ENCODE results near the gene ZNF12. TPM values are rescaled to one million over a fixed set of nuclear protein-coding genes. Genes with fewer than 3 reads are reported as not detected.
"Not testable (repeated sequence)": the region's sequence is repeated elsewhere in the genome, so short reads cannot be mapped to it uniquely, and the experiment has no call there.

The ZNF12 gene
- 10 to 100 TPM in 8 of 9 donors, 1 to 10 TPM in 1; 7.1 to 26.5 (median 22.7) TPM for total RNA-seq
- polyA plus RNA-seq = 10 to 100 TPM in 2 of 3 donors, 1 to 10 TPM in 1; 6.4 to 19.8 (median 10.5) TPM
- long read RNA-seq, donor 1, full-length matches to known transcripts = 2 of 2 reads
- long read RNA-seq, donor 1, partial matches to known transcripts = 0 of 2 reads
- long read RNA-seq, donor 1, other reads (novel, unspliced or antisense) = 0 of 2 reads
- long read RNA-seq, donor 2, full-length matches to known transcripts = 4 of 4 reads
- long read RNA-seq, donor 2, partial matches to known transcripts = 0 of 4 reads
- long read RNA-seq, donor 2, other reads (novel, unspliced or antisense) = 0 of 4 reads
- long read RNA-seq, donor 3, full-length matches to known transcripts = 6 of 6 reads
- long read RNA-seq, donor 3, partial matches to known transcripts = 0 of 6 reads
- long read RNA-seq, donor 3, other reads (novel, unspliced or antisense) = 0 of 6 reads
- long read RNA-seq, donor 4 = 0 reads
- long read RNA-seq, donor 5, full-length matches to known transcripts = 31 of 33 reads
- long read RNA-seq, donor 5, partial matches to known transcripts = 0 of 33 reads
- long read RNA-seq, donor 5, other reads (novel, unspliced or antisense) = 2 of 33 reads
- long read RNA-seq, donor 6 = 0 reads
- long read RNA-seq, donor 7, full-length matches to known transcripts = 5 of 5 reads
- long read RNA-seq, donor 7, partial matches to known transcripts = 0 of 5 reads
- long read RNA-seq, donor 7, other reads (novel, unspliced or antisense) = 0 of 5 reads
- long read RNA-seq, donor 8, full-length matches to known transcripts = 4 of 14 reads
- long read RNA-seq, donor 8, partial matches to known transcripts = 10 of 14 reads
- long read RNA-seq, donor 8, other reads (novel, unspliced or antisense) = 0 of 14 reads
- long read RNA-seq, donor 9, full-length matches to known transcripts = 1 of 1 reads
- long read RNA-seq, donor 9, partial matches to known transcripts = 0 of 1 reads
- long read RNA-seq, donor 9, other reads (novel, unspliced or antisense) = 0 of 1 reads
- long read RNA-seq, donor 10, full-length matches to known transcripts = 5 of 5 reads
- long read RNA-seq, donor 10, partial matches to known transcripts = 0 of 5 reads
- long read RNA-seq, donor 10, other reads (novel, unspliced or antisense) = 0 of 5 reads

DNA sequence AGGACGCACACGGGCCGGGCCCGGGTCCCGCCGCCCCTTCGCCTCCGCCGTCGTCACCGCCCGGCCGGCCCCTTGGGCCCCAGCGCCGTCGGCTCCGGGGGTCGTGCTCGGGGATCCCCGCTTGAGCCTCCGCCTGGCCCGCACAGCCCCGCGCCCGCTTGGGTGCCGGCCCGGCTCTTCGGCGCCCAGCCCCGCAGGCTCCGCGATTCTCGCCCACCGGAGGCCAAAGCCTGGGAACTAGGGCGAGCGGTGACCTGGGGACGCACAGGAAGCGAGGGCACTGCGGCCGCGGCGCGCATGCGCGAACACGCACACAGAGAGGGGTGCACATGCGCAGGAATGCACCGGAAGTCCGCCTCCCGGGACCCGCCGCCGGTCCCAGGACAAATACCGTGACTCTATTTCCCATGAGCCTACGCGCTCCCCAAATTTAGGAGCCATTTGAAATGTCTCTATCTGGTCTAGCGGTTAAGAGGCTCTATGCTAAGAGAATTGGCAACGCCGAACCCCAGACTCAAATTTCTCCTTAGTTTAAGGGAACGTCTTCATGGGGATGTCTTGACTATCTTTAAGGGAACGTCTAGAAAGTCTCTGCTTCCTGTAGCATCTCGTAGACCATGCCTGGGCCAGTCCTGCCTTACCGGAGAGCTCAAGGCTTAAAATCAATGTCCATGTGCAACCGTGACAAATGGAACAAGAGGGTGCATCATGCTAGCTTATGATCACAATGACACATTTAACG, at the start of gene ZNF12:
TSS of gene ZNF12 (minus strand) at position 282 of the 742 bp plus-strand sequence. CDS start 1,774 bp downstream, outside the sequence.
- peaks cover 0 to 13% of the 10 kb centered on the region in 2 donors for H3K36me3 ChIP-seq (replicated peaks in 1 of 2)
- TF ChIP-seq, protein P1, sequence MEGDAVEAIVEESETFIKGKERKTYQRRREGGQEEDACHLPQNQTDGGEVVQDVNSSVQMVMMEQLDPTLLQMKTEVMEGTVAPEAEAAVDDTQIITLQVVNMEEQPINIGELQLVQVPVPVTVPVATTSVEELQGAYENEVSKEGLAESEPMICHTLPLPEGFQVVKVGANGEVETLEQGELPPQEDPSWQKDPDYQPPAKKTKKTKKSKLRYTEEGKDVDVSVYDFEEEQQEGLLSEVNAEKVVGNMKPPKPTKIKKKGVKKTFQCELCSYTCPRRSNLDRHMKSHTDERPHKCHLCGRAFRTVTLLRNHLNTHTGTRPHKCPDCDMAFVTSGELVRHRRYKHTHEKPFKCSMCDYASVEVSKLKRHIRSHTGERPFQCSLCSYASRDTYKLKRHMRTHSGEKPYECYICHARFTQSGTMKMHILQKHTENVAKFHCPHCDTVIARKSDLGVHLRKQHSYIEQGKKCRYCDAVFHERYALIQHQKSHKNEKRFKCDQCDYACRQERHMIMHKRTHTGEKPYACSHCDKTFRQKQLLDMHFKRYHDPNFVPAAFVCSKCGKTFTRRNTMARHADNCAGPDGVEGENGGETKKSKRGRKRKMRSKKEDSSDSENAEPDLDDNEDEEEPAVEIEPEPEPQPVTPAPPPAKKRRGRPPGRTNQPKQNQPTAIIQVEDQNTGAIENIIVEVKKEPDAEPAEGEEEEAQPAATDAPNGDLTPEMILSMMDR (IDR thresholded peaks at IDR 0.05) = no peak
- peak; percentile 48 to 77 for TF ChIP-seq POLR2A (IDR thresholded peaks at IDR 0.05)
- peaks cover 2 to 13% of the 10 kb centered on the region in 2 donors for H3K4me1 ChIP-seq (replicated peaks in 1 of 2)
- peak within 1 kb of the TSS; percentile 78 to 93 (median 89) for H3K27ac ChIP-seq
- intact Hi-C loops (cut with DNase I) = no loop called here
- DNase-seq = peak; percentile 97 to 99 (median 98)
- peak within 1 kb of the TSS; percentile 73 to 98 (median 85) for H3K4me3 ChIP-seq
- H3K9me3 ChIP-seq (replicated peaks in 1 of 3) = no peaks in the 10 kb centered on the region
- H3K27me3 ChIP-seq = no peaks in the 10 kb centered on the region
- 1 to 13% (median 4%) methylated on average over 7 to 65 of the region's 65 CpGs for WGBS, 4 donors

DNA sequence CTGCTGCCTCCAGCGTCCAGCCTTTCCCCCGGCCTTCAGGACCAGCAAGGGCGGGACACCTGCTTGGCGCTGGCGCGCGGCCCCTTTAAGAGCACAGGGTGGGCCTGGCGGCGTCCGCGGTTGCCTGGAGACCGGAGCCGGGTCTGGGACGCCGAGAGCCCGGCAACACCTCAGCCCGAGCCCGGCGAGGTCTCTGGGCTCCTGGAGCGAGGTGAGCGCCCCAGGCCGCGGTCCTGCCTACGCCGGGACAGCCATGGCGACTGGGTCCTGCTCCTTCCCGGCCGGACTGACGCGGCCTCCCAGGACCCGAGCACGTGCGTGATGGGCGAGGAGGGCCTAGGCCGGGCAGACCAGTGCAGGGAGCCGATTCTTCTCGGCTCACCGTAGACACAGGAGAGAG, 47.2 kb upstream of the ZNF12 start, which contains the start of gene RSPH10B2:
TSS of gene RSPH10B2 (plus strand) at position 140 of the 400 bp plus-strand sequence. CDS start 3,575 bp downstream, outside the sequence.
- not testable (repeated sequence) for H3K27ac ChIP-seq
- WGBS, 4 donors = 0 to 15% (median 11%) methylated on average over 7 to 14 of the region's 38 CpGs; no CpG with 5 or more reads in 1 of the 4 donors

DNA sequence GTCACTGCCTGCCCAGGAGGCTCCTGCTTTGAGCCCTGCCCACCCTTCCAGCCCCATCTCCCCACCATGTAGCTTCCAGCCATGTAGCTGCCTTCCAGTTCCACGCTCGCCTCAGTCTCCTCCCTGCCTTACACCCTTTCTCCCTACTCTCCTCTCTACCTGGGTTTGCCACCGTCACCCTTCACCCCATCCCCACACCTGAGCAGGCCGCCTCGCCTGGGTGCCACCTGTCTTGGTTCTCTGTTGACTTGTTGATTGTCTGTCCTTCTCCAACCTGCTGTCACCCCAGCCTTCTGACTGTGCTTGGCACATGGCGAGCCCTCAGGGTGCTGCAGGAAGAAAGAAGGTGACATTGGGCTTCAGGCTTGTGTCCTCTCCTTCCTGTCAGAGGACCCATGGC, 43.4 kb upstream of the ZNF12 start:
- H3K27me3 ChIP-seq; DNase-seq; H3K9me3 ChIP-seq (replicated peaks in 1 of 3); intact Hi-C loops (cut with DNase I); H3K4me1 ChIP-seq (replicated peaks in 1 of 2); H3K27ac ChIP-seq; H3K36me3 ChIP-seq (replicated peaks in 1 of 2); H3K4me3 ChIP-seq: not testable (repeated sequence)
- 93 to 100% (median 96%) methylated on average over 3 to 4 of the region's 6 CpGs for WGBS, 4 donors

More for the DNA sequence above, 47.2 kb upstream of the ZNF12 start, which contains the start of gene RSPH10B2:
- DNase-seq; intact Hi-C loops (cut with DNase I); H3K9me3 ChIP-seq (replicated peaks in 1 of 3); H3K27me3 ChIP-seq; H3K4me1 ChIP-seq (replicated peaks in 1 of 2); H3K4me3 ChIP-seq; H3K36me3 ChIP-seq (replicated peaks in 1 of 2): not testable (repeated sequence)

DNA sequence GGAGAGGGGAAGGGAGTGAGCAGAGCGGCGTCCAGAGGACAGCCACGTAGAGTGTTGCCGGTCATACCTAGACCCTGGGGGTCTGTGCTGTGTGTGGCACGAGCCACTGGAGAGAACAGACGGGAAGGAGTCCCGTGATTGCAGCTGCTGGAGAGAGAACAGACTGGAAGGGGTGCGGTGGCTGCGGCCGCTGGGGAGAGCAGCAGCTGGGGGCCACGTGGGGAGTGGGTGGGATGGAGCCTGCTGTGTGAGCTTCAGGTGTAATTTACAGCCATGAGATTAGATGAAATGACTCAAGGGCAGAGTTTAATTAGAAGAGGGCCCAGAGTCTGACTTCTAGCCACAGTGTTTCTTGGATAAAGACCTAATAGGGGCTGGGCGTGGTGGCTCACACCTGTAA, 42.6 kb upstream of the ZNF12 start:
- H3K27me3 ChIP-seq; H3K9me3 ChIP-seq (replicated peaks in 1 of 3); H3K4me3 ChIP-seq; H3K4me1 ChIP-seq (replicated peaks in 1 of 2); intact Hi-C loops (cut with DNase I); H3K27ac ChIP-seq; H3K36me3 ChIP-seq (replicated peaks in 1 of 2); DNase-seq: not testable (repeated sequence)
- WGBS, 4 donors = 91 to 96% (median 92%) methylated on average over 6 to 7 of the region's 12 CpGs

DNA sequence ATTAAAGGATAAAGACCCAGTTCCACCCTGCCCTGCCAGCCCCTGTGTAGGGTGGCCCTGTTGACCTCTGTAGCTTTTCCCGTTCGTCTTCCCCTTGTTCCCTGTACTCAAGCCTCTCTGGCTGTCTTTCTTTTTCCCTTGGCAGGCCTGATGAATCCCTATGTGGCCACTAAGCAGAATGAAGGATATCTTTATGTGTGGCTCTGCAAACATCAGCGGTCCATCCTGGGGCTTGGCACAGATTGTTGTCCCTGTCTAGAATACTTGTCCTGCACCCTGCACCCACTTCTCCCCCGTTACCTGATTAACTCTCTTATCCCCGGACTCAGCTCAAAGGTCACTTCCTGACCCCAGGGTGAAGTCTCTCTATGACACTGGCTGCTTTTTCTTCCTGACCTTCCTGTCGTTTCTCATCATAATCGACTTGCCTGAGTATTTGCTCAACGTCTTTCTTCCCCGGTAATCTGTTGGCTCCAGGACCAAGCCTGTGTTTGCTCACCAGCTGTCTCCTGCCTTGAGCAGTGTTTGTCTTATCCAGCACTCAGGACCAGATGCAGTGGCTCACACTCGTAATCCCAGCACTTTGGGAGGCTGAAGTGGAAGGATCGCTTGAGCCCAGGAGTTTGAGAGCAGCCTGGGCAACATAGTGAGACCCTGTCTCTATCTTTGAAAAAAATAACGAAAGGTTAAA, 37.8 kb upstream of the ZNF12 start:
- DNase-seq; H3K27ac ChIP-seq; intact Hi-C loops (cut with DNase I); H3K9me3 ChIP-seq (replicated peaks in 1 of 3); H3K27me3 ChIP-seq; H3K4me3 ChIP-seq; H3K4me1 ChIP-seq (replicated peaks in 1 of 2): not testable (repeated sequence)
- WGBS, 4 donors = 91 to 100% (median 96%) methylated on average over 1 to 3 of the region's 12 CpGs
- peaks cover 0 to 11% of the 10 kb centered on the region in 2 donors for H3K36me3 ChIP-seq (replicated peaks in 1 of 2)

DNA sequence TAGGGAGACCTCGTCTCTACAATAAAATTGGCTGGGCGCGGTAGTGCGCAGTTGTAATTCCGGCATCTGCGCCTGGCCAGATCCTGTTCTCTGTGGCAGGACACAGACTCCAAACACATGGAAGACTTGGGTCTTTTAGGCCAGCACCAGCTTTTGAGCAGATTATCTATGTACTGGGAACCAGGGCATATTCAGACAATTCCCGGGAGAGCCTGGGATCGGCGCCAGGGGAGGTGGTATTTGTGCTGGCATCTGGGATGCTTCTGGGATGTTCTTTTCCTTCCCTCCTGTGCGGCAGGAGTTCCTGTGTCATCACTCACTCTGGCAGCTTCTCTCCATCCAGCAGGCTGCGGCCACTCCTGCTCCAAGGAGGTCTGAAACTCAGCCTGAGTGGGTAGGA, 31.7 kb upstream of the ZNF12 start:
- H3K27me3 ChIP-seq; H3K27ac ChIP-seq; H3K9me3 ChIP-seq (replicated peaks in 1 of 3); H3K4me3 ChIP-seq; H3K4me1 ChIP-seq (replicated peaks in 1 of 2); intact Hi-C loops (cut with DNase I): not testable (repeated sequence)
- peak in 3 of 7 donors; percentile 12 to 52 (median 21) for DNase-seq
- 71 to 99% (median 91%) methylated on average over 3 to 6 of the region's 11 CpGs; no CpG with 5 or more reads in 1 of the 4 donors for WGBS, 4 donors
- peaks cover 0 to 42% of the 10 kb centered on the region in 2 donors for H3K36me3 ChIP-seq (replicated peaks in 1 of 2)
